ENCODE measurements around the gene TIMM44.
A peak's percentile ranks its signal among the peaks of the same experiment; 100 is the strongest.
"Not testable (repeated sequence)": the region's sequence is repeated elsewhere in the genome, so short reads cannot be mapped to it uniquely, and the experiment has no call there.

TIMM44 gene

GRCh38 chr19:7977021-7977722, 33.7 kb upstream of the TIMM44 start:
- no peak for DNase-seq (ENCODE audit: low spot score)

GRCh38 chr19:7976461-7976860, 33.0 kb upstream of the TIMM44 start:
- DNase-seq (ENCODE audit: low spot score), result no peak

- DNase-seq (ENCODE audit: low spot score), result no peak
Measured at GRCh38 chr19:7975037-7975436, 31.6 kb upstream of the TIMM44 start.

- no peak for DNase-seq (ENCODE audit: low spot score)
Measured at GRCh38 chr19:7973883-7974282, 30.4 kb upstream of the TIMM44 start.

GRCh38 chr19:7971553-7972520, 28.4 kb upstream of the TIMM44 start:
- DNase-seq (ENCODE audit: low spot score), result no peak

- DNase-seq (ENCODE audit: low spot score), result peak; percentile 20
Measured at GRCh38 chr19:7970716-7971448, 27.4 kb upstream of the TIMM44 start.

- DNase-seq (ENCODE audit: low spot score), result no peak
Measured at GRCh38 chr19:7969555-7969939, 26.1 kb upstream of the TIMM44 start.

GRCh38 chr19:7968796-7969554, 25.5 kb upstream of the TIMM44 start:
- no peak for DNase-seq (ENCODE audit: low spot score)

GRCh38 chr19:7968008-7968795, 24.7 kb upstream of the TIMM44 start:
- no peak for DNase-seq (ENCODE audit: low spot score)

GRCh38 chr19:7965921-7966665, 22.6 kb upstream of the TIMM44 start:
- no peak for DNase-seq (ENCODE audit: low spot score)

- no peak for DNase-seq (ENCODE audit: low spot score)
Measured at GRCh38 chr19:7965259-7965841, 21.9 kb upstream of the TIMM44 start.

- DNase-seq (ENCODE audit: low spot score), result no peak
Measured at GRCh38 chr19:7963566-7963965, 20.1 kb upstream of the TIMM44 start.

- DNase-seq (ENCODE audit: low spot score), result no peak
Measured at GRCh38 chr19:7962644-7963268, 19.3 kb upstream of the TIMM44 start.

GRCh38 chr19:7961920-7962626, 18.6 kb upstream of the TIMM44 start:
- DNase-seq (ENCODE audit: low spot score), result no peak

- DNase-seq (ENCODE audit: low spot score), result not testable (repeated sequence)
Measured at GRCh38 chr19:7961082-7961481, 17.6 kb upstream of the TIMM44 start.

- DNase-seq (ENCODE audit: low spot score), result no peak
Measured at GRCh38 chr19:7959211-7959610, 15.7 kb upstream of the TIMM44 start.

- DNase-seq (ENCODE audit: low spot score), result no peak
Measured at GRCh38 chr19:7955696-7956095, 12.2 kb upstream of the TIMM44 start.

- DNase-seq (ENCODE audit: low spot score), result no peak
Measured at GRCh38 chr19:7953576-7953975, 10.1 kb upstream of the TIMM44 start.

GRCh38 chr19:7953060-7953459, 9.6 kb upstream of the TIMM44 start:
- DNase-seq (ENCODE audit: low spot score), result no peak

All from COLO829 (cell line).